NCI-H1105 treated with DMSO at 0.1 percent for 48 hours (cell line): ENCODE measurements around the gene CRP.
"Not testable (repeated sequence)": the region's sequence is repeated elsewhere in the genome, so short reads cannot be mapped to it uniquely, and the experiment has no call there.

Source experiments
- DNase-seq: peaks from one replicate; lab custom pipeline; 2025; lab: John Stamatoyannopoulos, UW

The CRP gene

GRCh38 chr1:159714529-159714928 lies at the start of gene CRP:
Gene CRP (minus strand): TSS chr1:159714589. CDS start chr1:159714485, 104 bp downstream.
- no peak for DNase-seq

GRCh38 chr1:159763686-159764085 lies 49.3 kb upstream of the CRP start:
- DNase-seq, result no peak

GRCh38 chr1:159756397-159756796 lies 42.0 kb upstream of the CRP start:
- DNase-seq, result no peak

- DNase-seq, result no peak
These were observed 41.1 kb upstream of the CRP start for GRCh38 chr1:159755451-159756007.

GRCh38 chr1:159753386-159753785 lies 39.0 kb upstream of the CRP start:
- DNase-seq, result no peak

GRCh38 chr1:159752135-159752580 lies 37.8 kb upstream of the CRP start:
- DNase-seq, result no peak

GRCh38 chr1:159751031-159751430 lies 36.6 kb upstream of the CRP start:
- DNase-seq, result no peak

- no peak for DNase-seq
These were observed 36.2 kb upstream of the CRP start for GRCh38 chr1:159750621-159751020.

GRCh38 chr1:159749630-159750029 lies 35.2 kb upstream of the CRP start:
- no peak for DNase-seq

GRCh38 chr1:159748370-159748769 lies 34.0 kb upstream of the CRP start:
- DNase-seq, result no peak

GRCh38 chr1:159746666-159747065 lies 32.3 kb upstream of the CRP start:
- DNase-seq, result no peak

GRCh38 chr1:159743651-159744410 lies 29.4 kb upstream of the CRP start:
- DNase-seq, result no peak

- no peak for DNase-seq
These were observed 23.0 kb upstream of the CRP start for GRCh38 chr1:159737238-159737916.

- not testable (repeated sequence) for DNase-seq
These were observed 8.8 kb upstream of the CRP start for GRCh38 chr1:159723188-159723587.

GRCh38 chr1:159719990-159720389 lies 5.6 kb upstream of the CRP start:
- no peak for DNase-seq

GRCh38 chr1:159715855-159716254 lies 1.5 kb upstream of the CRP start:
- no peak for DNase-seq

- DNase-seq, result no peak
These were observed 2.3 kb downstream of the CRP start for GRCh38 chr1:159712080-159712479.

GRCh38 chr1:159707472-159708260 lies 6.7 kb downstream of the CRP start:
- no peak for DNase-seq

GRCh38 chr1:159705904-159706256 lies 8.5 kb downstream of the CRP start:
- no peak for DNase-seq

- no peak for DNase-seq
These were observed 9.0 kb downstream of the CRP start for GRCh38 chr1:159705251-159705903.

GRCh38 chr1:159704481-159704880 lies 9.9 kb downstream of the CRP start:
- no peak for DNase-seq

GRCh38 chr1:159700312-159700711 lies 14.1 kb downstream of the CRP start:
- no peak for DNase-seq
